Activated CD8-positive, alpha-beta memory T cell treated with anti-CD3 and anti-CD28 coated beads, Interleukin-2, amount 50 U/mL, for 1 hour (primary cell): ENCODE results near the gene OR2S2.

ENCODE experiments used
- DNase-seq: peaks from one replicate; pipeline ENCODE4 v3.0.0-alpha.2; 2020; ENCODE audit errors: extremely low read depth

The OR2S2 gene

GRCh38 chr9:35909274-35909673 lies 48.7 kb downstream of the OR2S2 start, which contains the start of gene SPAAR:
SPAAR (plus strand) TSS chr9:35909490; CDS start chr9:35910464, 974 bp downstream.
- no peak for DNase-seq

DNA sequence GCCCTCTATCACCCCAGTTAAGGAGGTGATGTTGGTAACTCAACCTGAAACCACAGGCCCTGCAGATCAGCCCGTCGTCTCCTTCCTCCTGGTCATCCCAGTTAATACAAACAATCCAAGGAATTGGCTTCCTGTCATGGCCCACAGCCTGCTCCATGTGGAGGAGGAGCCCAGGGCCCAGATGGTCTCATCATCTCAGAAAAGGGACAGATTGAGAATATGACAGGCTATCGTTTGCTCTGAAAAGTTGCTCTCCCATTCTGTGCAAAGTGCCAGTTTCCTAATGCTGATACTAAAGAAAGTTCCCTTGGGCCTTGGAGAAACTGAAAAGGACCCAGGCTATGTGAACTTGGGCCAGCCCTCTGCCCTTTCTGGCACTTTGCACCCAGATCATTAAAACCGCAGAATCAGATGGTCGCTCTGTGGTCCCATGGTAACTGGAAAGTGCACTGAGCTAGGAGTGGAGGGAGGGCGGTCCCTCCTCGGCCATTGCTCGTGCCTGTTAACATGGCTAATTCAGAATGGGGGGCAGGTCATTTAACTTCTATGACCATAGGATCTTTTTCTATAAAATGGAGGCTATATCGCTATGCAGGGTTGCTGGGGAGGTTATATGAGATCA lies 49.3 kb downstream of the OR2S2 start:
- DNase-seq, result no peak

- DNase-seq, result no peak
These were observed 50.0 kb downstream of the OR2S2 start for GRCh38 chr9:35907711-35908503.
